SK-N-MC (cell line): ENCODE data around the gene MLLT3.

ENCODE experiments used
- DNase-seq: peaks from one replicate; pipeline ENCODE4 v3.0.0-alpha.2; 2011; ENCODE audit warnings: low read depth, low spot score
- H3K27ac ChIP-seq: fragments of 200-600 bp; sonication (generic); 2 replicates; pipeline ENCODE4 v1.5.1; 2016; ENCODE audit warnings: mixed run types
- H3K36me3 ChIP-seq: fragments of 200-600 bp; sonication (generic); 2 replicates; pipeline ENCODE4 v1.6.1; 2017; ENCODE audit warnings: antibody characterized with exemption, low read length, mixed read lengths; ENCODE audit not compliant: insufficient read depth
- H3K4me3 ChIP-seq: fragments of 200-600 bp; sonication (generic); 2 replicates; pipeline ENCODE4 v1.5.1; 2016
- H3K9ac ChIP-seq: fragments of 200-600 bp; sonication (generic); 2 replicates; pipeline ENCODE4 v1.8.0; 2017; ENCODE audit warnings: mixed run types, mixed read lengths; ENCODE audit not compliant: insufficient read length
- H3K9me3 ChIP-seq: fragments of 200-600 bp; sonication (generic); 2 replicates; pipeline ENCODE4 v1.6.1; 2017; ENCODE audit warnings: low read depth, mild to moderate bottlenecking, antibody characterized with exemption, low read length, moderate library complexity, mixed read lengths
- EZH2 ChIP-seq: fragments of 200-600 bp; sonication (generic); IDR thresholded peaks from one replicate; pipeline ENCODE4 v1.6.1; 2017; ENCODE audit warnings: antibody characterized with exemption
- FOXP2 ChIP-seq: optimal IDR thresholded peaks from 2 replicates; pipeline ENCODE3; 2011; ENCODE audit warnings: mild to moderate bottlenecking, moderate library complexity; ENCODE audit not compliant: insufficient read depth; ENCODE audit errors: extremely low read length, control extremely low read depth
- POLR2AphosphoS5 ChIP-seq: IDR thresholded peaks from 2 replicates; pipeline ENCODE4 v1.6.1; 2012; ENCODE audit warnings: mild to moderate bottlenecking, low read depth, low read length, borderline replicate concordance

MLLT3 gene

GRCh38 chr9:20552874-20553557 lies 69.3 kb downstream of the MLLT3 start:
- Histone ChIP-seq H3K27ac (0 out of 2 replicates have a peak overlapping the region, but pooled peaks have one; percentile 33), H3K36me3 (no peaks in the 10 kb centered on the region), H3K9me3 (no peaks in the 10 kb centered on the region), H3K9ac (no peak overlapping the region), H3K4me3 (no peak overlapping the region)
- TF ChIP-seq FOXP2 (no peak), EZH2 (no peak)
- DNase-seq, result no peak

DNA sequence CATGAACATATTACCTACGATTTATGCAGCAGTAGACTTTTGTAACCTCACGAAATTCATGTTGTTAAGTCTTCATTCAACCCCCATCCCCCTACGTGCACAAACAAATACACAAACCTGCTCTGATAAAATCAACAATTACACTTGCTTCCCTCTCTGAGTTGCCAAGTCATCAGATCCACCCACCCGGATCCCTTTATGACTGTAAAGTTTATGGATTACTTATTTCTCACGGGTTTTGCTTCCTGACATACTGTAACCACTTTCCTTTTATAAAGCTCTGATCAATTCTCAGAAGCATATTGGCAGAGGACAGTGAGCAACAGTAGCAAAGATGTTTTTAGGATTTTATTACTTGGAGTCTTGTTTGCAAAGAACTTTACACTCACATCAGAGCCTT lies 70.5 kb downstream of the MLLT3 start:
- TF ChIP-seq FOXP2 (no peak), EZH2 (no peak), POLR2AphosphoS5 (no peak)
- no peak for DNase-seq
- no peaks in the 10 kb centered on the region for H3K36me3 ChIP-seq
- H3K4me3 ChIP-seq, result no peak overlapping the region
- no peak overlapping the region for H3K27ac ChIP-seq
- H3K9ac ChIP-seq, result no peak overlapping the region
- no peaks in the 10 kb centered on the region for H3K9me3 ChIP-seq

GRCh38 chr9:20551236-20551635 lies 71.1 kb downstream of the MLLT3 start:
- Histone ChIP-seq H3K9me3 (no peaks in the 10 kb centered on the region), H3K36me3 (no peaks in the 10 kb centered on the region), H3K9ac (no peak overlapping the region), H3K4me3 (no peak overlapping the region), H3K27ac (no peak overlapping the region)
- DNase-seq, result no peak
- no peak for TF ChIP-seq POLR2AphosphoS5
- TF ChIP-seq FOXP2, result no peak
- TF ChIP-seq EZH2, result no peak

DNA sequence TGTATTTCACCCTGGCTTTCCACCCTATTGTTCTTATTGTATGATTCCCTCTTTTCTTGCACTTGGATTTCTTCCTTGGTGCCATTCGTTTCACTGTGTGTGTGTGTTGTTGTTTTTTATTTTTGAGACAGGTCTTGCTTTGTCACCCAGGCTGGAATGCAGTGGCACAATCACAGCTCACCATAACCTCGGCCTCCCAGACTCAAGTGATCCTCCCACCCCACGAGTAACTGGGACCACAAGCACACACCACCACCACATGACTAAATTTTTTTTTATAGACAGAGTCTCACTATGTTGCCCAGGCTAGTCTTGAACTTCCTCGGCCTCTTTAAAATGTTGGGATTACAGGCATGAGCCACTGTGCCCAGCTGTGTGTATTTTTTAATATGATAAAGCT lies 72.0 kb downstream of the MLLT3 start:
- Histone ChIP-seq H3K4me3 (no peak overlapping the region), H3K9me3 (no peaks in the 10 kb centered on the region), H3K36me3 (no peaks in the 10 kb centered on the region)

GRCh38 chr9:20549053-20549452 lies 73.2 kb downstream of the MLLT3 start:
- Histone ChIP-seq H3K9ac (no peak overlapping the region), H3K9me3 (no peaks in the 10 kb centered on the region)
- no peak for DNase-seq

More for the DNA sequence above, 72.0 kb downstream of the MLLT3 start:
- DNase-seq, result no peak
- TF ChIP-seq POLR2AphosphoS5 (no peak), EZH2 (no peak), FOXP2 (no peak)
- H3K9ac ChIP-seq, result no peak overlapping the region
- H3K27ac ChIP-seq, result no peak overlapping the region

GRCh38 chr9:20545023-20545622 lies 77.2 kb downstream of the MLLT3 start:
- Histone ChIP-seq H3K36me3 (0 out of 2 replicates have a peak, but pooled peaks cover 6% of the 10 kb centered on the region), H3K9ac (no peak overlapping the region), H3K4me3 (no peak overlapping the region), H3K27ac (no peak overlapping the region), H3K9me3 (no peaks in the 10 kb centered on the region)
- DNase-seq, result no peak
- TF ChIP-seq POLR2AphosphoS5 (no peak), EZH2 (no peak), FOXP2 (no peak)

More at GRCh38 chr9:20549053-20549452, 73.2 kb downstream of the MLLT3 start:
- Histone ChIP-seq H3K36me3 (no peaks in the 10 kb centered on the region), H3K4me3 (no peak overlapping the region), H3K27ac (no peak overlapping the region)
- TF ChIP-seq EZH2 (no peak), POLR2AphosphoS5 (no peak), FOXP2 (no peak)

DNA sequence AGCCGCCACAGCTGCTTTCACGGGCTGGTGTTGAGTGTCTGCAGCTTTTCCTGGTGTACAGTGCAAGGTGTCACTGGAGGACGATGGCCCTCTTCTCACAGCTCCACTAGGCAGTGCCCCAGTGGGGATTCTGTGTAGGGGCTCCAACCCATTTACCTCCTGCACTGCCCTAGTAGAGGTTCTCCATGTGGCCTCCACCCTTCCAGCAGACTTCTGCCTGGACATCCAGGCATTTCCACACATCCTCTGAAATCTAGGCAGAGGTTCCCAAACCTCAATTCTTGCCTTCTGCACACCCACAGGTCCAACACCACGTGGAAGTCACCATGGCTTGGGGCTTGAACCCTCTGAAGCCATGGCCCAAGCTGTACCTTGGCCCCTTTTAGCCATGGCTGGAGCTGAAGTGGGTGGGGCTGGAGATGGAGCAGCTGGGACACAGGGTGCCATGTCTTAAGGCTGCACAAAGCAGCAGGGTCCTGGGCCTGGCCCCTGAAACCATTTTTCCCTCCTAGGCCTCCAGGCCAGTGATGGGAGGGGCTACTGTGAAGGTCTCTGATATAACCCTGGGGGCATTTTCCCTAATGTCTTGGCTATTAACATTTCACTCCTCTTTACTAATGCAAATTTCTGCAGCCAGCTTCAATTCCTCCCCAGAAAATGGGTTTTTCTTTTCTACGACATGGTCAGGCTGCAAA lies 82.0 kb downstream of the MLLT3 start:
- 0 out of 2 replicates have a peak, but pooled peaks cover 6% of the 10 kb centered on the region for H3K36me3 ChIP-seq
- DNase-seq, result no peak
- no peak overlapping the region for H3K27ac ChIP-seq
- TF ChIP-seq POLR2AphosphoS5, result no peak
- no peak for TF ChIP-seq FOXP2
- TF ChIP-seq EZH2, result no peak
- no peak overlapping the region for H3K9ac ChIP-seq
- no peak overlapping the region for H3K4me3 ChIP-seq
- peaks cover 4% of the 10 kb centered on the region; the same call in 1 of the 2 replicates for H3K9me3 ChIP-seq

DNA sequence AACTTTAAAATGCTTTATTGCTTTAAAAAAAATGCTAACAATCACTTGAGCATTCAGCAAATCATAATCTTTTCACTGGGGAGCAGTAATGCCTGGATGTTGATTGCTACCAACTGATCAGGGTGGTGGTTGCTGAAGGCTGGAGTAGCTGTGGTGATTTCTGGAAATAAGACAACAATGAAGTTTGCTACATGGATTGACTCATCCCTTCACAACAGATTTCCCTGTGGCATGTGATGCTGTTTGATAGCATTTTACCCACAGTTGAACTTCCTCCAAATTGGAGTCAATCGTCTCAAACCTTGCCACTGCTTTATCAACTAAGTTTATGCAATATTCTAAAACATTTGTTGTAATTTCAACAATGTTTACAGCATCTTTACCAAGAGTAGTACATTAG lies 83.3 kb downstream of the MLLT3 start:
- TF ChIP-seq POLR2AphosphoS5 (no peak), FOXP2 (no peak), EZH2 (no peak)
- H3K36me3 ChIP-seq, result 0 out of 2 replicates have a peak, but pooled peaks cover 6% of the 10 kb centered on the region
- no peak overlapping the region for H3K9ac ChIP-seq
- H3K4me3 ChIP-seq, result no peak overlapping the region
- no peak overlapping the region for H3K27ac ChIP-seq
- DNase-seq, result no peak
- H3K9me3 ChIP-seq, result peaks cover 4% of the 10 kb centered on the region; the same call in 1 of the 2 replicates

DNA sequence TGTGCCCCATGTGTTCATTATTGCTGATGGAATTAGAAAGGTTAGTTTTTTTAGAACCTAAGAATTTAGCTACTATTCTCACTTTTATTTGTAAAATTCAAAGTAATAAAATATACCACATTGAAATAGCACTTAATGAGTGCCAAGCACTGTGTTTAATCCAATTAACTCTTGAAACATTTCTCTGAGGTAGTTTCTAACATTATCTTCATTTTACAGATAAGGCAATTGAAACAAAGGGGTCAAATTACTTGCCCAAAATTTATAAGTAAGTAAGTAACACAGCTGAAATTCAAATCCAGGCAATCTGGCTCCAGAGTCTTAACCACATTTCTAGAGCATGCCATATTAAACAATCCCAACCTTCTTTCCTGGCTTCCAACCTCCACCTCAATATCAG lies 84.2 kb downstream of the MLLT3 start:
- no peak for DNase-seq
- Histone ChIP-seq H3K9ac (no peak overlapping the region), H3K27ac (no peak overlapping the region), H3K4me3 (no peak overlapping the region), H3K9me3 (peaks cover 4% of the 10 kb centered on the region; the same call in 1 of the 2 replicates), H3K36me3 (0 out of 2 replicates have a peak, but pooled peaks cover 6% of the 10 kb centered on the region)
- TF ChIP-seq FOXP2, result no peak
- TF ChIP-seq POLR2AphosphoS5, result no peak
- TF ChIP-seq EZH2, result no peak
